NK-92 (cell line): ENCODE data around the gene ITPR2.
"Not testable (repeated sequence)": the region's sequence is repeated elsewhere in the genome, so short reads cannot be mapped to it uniquely, and the experiment has no call there.

Experiments used
- DNase-seq: peaks from one replicate; lab custom pipeline; 2025; ENCODE audit not compliant: unreplicated experiment; lab: John Stamatoyannopoulos, UW

The ITPR2 gene

DNA sequence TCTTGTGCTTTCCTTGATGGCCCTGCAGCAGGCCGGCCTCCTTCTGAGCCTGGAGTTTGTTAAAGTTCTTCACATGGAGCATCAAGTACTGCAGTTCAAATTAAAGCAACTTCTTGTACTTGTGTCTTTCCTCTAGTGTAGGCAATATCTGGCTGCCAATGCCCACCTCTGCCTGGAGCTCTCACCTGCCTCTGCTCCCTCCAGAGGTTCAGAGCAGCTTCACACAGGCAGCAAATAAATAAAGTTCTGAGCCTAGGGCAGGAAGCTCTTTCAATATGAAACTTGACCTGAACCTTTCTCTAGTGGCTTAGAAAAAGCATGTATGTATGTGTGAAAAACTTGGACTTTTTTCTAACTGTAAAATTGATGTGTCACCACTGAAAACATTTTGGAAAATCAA lies 65.9 kb downstream of the ITPR2 start:
- DNase-seq, result no peak

DNA sequence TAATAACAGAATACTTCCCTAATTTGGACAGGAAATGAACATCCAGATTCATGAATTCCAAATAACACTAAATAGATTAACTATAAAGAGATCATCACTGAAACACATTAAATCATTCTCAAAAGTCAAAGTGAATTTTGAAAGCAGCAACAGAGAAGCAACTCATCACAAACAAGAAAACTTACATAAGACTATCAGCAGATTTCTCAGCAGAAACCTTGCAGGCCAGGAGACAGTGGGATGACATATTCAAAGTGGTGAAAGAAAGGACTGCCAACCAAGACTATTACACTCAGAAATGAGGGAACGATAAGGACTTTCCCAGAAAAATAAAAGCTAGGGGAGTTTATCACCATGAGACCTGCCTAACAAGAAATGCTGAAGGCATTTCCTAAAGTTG lies 70.8 kb downstream of the ITPR2 start:
- no peak for DNase-seq

DNA sequence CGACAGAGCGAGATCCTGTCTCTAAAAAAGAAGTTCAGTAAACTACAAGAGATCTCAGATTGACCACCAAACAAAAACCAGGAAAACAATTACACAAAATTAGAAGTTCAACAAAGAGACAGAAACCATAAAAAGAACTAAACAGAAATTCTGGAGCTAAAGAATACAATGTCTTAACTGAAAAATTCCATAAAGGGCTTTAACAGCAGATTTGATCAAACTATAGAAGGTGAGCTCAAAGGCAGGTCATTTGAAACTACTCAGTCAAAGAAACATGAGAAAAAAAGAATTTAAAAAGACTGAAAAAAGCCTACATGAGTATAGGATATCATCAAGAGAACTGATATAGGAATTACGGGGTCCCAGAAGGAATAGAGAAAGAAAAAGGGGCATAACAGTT lies 71.2 kb downstream of the ITPR2 start:
- DNase-seq, result no peak

DNA sequence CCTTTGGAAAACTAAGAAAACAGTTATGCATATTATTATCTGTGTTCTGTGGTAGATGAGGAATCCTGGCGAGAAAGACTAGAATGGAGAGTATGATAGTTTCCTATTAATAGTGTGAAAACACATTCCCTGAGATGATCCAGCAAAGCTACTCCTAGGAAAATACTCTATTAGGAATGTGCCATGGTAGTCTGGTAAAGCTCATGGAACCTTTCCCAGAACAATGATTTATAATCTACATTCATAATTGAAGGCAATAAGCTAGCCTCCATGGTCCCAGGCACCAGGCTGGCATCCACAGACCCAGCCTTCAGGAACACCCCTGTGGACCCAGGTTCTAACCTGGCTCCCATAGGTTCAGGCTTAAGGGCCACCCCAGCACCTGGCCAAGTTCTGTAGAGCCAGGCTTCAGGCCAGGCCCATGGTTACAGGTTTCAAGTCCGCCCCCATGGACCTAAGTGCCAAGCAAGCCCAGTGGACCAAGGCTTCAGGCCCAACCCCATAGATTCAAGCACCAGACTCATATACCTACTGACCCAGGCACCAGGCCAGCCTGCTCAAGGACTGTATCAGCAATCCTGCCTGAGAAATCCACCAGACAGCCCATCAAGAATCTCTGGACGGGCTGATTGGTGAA lies 72.2 kb downstream of the ITPR2 start:
- DNase-seq, result no peak

DNA sequence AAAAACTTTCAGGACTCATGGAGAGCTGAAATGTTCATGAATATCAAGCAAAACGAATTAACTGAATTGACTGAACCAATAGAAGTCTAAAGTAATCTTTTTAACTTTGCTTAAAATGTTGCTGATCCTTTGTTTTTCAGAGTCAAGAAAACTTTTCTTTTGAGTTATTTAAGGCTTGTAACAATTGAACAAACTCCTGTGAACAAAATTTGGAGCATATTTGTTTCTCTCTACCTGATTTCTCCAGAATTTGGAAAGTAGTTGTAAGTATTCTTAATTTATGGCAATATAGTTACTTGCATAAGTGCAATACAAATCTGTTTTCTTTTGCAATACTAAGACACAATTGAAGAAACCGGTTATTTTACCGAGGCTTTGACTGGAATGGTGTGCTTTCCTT lies 77.6 kb downstream of the ITPR2 start:
- DNase-seq, result not testable (repeated sequence)

DNA sequence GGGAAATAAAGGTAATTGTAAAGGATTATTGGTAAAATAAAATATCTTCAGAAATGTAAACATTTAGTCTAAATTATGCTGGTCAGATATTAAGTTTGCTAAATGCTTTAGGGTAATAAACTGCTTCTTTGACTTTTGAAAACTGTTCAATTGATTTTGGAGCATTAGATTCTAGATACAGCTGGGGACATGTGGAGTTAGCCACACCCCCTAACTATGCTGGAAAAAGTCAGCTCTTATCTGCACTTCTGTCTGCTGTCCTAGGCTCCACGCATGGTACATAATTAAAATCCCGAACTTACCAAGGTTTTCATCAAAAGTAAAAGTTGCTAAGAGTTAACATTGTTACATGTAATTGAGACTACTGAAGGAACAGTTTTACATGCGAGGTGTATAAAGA lies 78.8 kb downstream of the ITPR2 start:
- no peak for DNase-seq

DNA sequence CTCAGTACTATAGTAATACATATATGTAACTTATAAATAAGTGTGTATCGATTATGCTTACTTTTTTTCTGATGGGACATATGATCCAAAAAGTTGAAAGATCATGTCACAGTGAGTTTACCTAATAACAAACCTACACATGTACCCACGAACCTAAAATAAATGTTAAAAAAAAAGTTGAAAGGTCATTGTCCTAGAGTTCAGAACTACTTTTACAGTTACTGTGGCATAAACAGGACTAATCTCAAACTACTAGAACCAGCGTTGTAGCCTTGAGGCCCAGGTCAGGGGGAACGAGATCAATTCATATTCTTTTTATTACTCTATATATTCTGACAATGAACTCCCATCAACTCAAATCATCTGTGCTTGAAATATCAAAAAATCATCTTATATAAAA lies 81.8 kb downstream of the ITPR2 start:
- DNase-seq, result no peak

DNA sequence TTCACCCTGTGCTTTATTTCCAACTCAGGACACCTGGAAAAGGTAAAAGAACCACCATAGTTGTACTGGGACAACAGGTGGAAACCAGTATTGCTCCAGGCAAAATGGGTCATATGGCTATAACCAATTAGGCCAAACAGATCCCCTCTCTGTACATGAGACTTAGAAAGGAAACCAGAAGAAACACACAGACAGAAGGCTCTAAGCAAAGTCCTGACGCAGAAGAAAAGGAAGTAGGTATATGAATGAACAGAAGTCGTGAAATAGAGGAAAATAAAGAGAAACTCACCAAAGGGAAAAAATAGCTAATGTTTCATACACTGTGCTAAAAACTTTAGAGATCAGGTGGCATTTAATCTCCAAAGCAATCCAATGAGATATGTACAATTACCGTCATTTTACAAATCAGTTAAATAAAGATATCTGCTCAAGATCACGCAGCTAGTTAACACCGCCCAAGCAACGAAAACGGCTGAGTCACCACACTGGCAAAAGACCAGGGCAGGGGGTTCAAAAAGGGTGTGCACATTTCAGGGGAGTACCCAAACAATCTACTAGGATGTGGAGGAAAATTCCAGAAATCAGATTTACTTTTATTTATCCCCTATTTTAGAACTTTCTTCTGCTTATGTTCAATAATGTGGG lies 82.3 kb downstream of the ITPR2 start:
- no peak for DNase-seq

DNA sequence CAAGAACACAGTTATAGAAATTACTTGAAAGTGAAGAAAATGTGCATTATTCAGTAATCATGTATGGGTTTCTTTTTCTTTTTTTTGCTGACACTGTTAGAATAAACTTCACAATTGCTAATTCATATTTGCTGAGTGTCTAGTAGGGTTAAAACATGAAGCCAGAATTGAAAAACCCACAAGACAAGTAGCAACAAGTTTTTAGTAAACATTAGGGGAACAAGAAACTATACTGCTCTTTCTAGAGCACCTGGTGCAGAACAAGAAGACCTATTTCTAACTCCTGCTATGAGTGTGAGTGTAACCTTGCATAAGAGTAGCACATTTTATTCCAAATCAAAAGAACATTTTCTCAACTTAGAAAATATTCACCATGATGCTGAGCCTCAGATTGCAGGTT lies 83.2 kb downstream of the ITPR2 start:
- DNase-seq, result no peak

DNA sequence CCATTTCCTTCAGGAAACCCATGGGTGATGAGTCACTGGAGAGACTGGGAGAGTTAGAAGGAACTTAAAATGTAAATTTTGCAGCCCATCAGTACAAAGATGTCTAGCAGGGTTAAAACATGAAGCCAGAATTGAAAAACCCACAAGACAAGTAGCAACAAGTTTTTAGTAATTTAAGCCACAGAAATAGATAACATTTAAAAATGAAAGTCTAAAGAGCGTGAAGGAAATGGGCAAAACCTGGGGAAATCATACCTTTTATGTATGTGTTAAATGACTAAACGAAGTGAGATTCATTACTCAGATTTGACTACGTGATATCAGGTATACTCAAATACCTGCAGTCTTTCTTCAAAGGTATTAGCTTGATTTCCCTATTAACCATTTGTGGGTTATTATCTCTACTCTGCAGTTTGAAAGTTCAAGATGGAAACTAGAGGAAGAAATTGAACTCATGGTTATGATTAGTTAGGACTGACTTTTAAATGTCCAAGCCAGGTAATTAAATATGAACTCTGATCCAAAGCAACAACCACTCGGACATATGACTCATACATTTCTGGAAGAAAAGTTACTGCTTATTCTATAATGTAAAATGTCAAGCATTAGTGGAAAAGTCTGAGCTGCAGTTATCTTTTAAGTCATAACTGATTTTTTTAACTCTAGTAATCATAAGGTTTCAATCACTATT lies 84.1 kb downstream of the ITPR2 start:
- no peak for DNase-seq

DNA sequence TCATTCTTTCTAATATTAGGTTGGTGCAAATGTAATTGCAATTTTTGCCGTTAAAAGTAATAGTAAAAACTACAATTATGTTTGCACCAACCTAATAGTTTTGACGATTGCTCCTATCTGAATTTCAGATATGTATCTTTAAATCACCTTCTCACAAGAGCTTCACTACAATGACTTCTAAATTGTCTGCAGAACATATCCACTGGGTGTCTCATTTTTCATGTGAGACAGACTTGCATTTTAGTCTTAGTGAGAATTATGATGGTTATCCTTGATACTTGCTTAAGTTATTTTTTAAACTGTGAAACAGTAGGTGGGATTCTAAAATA lies 84.6 kb downstream of the ITPR2 start:
- DNase-seq, result no peak

DNA sequence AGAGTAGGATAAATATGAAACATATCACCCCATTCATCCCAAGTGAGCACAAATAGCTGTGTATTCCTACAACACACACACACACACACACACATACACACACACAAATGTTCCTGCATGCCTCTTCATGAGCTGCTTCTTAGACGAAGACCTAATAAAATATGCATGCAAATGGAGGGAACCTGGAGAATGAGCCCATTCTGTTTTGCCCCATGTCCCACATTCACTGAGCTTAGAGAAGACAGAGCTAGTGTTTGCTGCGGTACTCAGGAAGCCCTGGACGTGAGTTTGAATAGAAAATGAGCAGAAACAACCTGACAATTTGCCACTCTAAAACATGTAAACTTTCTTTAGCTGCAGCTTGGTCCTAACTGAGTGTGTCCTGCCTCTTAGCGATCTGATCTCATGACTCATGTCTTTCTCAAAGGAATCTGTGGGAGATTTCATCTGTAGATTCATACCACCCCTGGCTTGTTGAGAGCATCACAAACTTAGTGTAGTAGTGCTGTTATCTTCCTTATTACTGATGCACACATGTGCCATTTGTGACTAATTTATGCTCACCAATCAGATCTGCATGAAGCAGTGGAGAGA lies 86.8 kb downstream of the ITPR2 start:
- DNase-seq, result no peak

DNA sequence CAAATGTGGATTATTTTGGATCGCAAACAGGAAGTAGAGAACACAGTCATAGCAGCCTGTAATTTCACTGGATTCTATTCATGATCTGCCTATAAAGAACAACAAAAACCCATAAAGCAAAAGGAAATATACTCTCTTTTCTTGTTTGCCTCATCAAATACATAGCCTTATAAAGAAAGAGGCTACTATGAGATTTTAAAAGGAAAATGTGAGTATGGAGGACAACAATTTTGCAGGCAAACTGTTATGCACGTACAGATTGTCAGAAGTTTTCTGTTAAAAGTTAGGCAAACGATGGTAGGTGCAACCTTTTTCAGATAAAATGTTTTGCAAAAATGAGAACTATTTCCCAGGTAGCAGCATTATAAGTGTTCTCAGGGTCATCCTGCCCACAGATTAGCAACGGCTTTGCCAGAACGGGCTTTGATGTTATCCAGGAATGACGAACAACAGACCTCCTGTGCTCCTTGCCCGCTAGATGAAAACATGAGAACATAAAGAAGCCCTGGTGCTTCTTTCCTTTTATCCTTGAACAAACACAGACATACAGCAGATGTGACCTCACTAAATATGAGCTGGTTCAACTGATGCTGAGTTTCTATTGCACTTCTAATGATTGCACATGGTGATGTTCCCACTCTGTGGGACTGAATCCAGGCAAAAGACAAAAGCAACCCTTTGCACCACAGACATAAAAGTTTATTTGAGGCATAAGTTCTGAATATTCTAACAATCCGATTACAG lies 88.1 kb downstream of the ITPR2 start:
- DNase-seq, result no peak

DNA sequence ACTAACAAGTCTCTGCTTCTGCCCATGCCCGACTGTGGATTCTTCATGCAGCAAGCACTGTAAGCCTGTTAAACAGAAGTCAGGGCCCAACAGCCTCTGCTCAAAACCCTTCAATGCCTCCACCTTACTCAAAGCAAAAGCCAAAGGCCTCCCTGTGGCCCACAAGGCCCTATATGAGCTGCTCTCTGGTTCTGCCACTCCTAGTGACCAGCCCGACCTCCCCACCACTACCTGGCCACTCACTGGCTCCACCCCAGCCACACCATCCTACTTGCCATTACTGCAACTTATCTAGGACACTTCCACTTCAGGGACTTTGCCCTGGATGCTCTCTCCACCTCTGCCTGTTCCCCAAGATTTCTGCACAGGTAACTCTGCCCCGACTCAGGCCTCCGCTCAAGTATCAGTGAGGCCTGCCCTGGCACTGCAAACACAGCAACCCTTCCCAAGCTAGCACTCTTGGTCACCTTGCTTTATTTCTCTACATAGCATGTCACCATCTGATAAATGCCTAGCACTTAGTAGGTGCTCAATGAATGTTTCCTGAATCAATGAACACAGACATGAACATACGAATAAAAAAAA lies 88.9 kb downstream of the ITPR2 start:
- no peak for DNase-seq

DNA sequence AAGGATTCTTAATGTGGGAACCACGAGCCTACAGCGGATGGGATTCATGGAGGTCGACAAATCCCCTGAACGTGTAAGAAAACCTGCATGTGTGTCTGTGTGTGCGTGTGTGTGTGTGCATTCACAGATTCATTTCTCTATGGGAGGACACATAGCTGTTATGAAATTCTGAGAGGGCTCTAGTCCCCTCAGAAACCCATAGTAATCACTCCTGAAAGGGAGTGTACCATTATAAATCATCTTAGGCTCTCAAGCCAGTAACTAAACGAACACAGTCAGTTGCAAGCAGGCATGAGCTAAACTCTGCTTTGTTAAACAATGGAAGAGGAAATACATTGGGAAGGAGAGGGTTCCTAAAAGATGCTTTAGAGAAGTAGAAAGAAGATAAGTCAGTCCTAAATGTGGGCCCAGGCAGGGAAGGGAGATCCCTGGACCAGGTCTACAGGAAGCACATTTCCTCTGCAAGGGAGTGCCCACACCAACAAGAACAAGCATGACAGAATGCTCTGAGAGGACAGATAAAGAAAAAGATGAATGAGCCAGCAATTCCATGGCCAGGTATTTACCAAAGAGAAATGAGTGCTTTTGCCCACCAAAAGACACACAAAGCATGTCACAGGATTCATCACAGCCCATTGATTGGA lies 91.3 kb downstream of the ITPR2 start:
- no peak for DNase-seq

DNA sequence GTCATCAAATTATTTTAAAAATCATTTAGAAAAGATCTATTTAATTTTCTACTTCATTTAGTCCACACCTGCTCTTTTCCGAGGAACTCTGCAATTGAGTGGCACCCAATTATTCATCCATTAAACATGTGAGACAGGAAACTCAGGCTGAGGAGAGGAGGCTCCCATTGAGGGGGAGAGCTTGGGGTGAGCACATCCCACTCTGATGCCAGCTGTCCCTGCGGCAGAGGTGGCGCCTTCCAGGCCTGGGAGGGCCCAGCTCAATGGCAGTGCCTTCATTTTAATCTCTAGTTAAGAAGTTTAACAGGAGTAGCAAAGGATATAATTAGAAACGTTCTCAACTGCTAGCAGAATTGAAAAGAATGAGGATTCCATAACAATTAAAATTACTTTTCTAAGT lies 92.0 kb downstream of the ITPR2 start:
- DNase-seq, result no peak

DNA sequence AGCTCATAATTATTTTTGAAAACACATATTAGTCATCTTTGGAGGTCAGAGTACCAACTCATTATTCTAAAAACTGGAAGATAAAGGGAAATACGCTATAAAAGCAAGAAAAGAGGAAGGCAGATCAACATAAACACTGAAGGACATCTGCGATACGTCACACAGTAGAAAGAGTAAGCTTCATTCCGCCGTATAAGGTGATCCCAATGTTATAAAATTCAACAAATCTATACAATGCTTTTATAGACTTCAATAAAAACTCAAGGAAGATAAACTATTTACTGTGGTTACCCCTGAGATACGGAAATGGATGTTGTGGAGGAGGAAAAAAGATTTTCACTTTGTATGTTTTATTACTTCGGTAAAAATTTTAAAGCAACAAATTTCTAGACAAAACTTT lies 92.6 kb downstream of the ITPR2 start:
- no peak for DNase-seq

DNA sequence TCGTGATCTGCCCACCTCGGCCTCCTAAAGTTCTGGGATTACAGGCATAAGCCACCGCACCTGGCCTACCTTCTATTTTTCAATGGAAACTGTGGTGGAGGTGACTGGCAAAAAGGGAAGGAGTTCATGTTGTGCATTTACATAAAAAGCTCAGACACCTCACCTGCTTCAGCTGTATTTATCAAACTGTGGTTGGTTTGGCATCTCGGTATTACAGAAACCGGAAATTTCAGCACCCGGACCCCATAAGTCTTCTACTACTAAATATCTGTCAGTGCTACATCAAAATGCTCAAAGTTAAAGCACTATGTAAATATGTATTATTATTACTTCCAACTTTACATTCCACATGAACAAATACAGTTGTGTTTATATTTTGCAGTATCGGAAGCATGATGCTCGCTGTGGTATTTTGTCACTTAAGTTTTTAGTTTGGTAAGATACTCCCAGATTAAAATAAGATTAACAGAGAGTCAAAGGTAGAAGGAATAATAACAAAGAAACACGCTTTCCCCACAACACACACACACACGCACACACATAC lies 95.4 kb downstream of the ITPR2 start:
- DNase-seq, result no peak

DNA sequence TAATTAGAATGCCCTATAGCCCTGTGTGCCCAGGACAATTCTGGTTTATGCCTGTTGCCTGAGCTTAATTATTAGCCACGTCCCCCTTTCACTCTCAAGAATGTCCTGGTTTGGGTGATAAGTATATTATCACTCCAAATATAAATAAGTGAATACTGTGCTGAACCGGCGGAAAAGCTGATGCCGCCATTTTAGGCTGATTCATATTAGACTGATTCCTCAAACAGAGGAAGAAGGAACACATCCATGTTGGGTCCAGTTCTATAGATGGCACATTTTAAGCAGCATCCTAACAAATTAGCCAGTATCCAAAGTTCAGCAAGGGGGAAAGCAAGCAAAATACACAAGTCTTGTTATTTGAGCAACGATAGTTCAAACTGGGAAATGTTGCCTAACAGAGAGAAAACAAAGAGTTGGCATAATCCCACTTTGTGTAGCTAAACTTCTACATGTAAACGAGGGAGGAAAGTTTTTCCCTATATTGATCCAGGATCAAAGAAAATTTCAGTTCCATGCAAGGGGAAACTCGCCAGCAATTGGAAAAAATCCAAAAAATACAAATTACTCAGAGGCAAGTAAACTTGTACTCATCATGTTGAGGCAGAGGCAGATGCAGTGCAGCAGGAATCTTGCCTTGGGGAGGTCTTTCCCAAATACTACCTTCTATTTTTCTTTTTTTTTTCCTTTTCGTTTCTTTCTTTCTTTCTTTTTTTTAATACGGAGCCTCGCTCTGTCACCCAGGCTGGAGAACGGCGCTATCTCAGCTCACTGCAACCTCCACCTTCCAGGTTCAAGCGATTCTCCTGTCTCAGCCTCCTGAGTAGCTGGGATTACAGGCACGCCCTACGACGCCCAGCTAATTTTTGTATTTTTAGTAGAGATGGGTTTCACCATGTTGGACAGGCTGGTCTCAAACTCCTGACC lies 96.2 kb downstream of the ITPR2 start:
- no peak for DNase-seq
